ENCODE measurements around the gene CDCA3. TPM values are rescaled to one million over a fixed set of nuclear protein-coding genes. Genes with fewer than 3 reads are reported as not detected.

Gene CDCA3
- total and polyA plus RNA-seq, 2 experiments from 2014 or later = 47.4 to 75.6 TPM

DNA sequence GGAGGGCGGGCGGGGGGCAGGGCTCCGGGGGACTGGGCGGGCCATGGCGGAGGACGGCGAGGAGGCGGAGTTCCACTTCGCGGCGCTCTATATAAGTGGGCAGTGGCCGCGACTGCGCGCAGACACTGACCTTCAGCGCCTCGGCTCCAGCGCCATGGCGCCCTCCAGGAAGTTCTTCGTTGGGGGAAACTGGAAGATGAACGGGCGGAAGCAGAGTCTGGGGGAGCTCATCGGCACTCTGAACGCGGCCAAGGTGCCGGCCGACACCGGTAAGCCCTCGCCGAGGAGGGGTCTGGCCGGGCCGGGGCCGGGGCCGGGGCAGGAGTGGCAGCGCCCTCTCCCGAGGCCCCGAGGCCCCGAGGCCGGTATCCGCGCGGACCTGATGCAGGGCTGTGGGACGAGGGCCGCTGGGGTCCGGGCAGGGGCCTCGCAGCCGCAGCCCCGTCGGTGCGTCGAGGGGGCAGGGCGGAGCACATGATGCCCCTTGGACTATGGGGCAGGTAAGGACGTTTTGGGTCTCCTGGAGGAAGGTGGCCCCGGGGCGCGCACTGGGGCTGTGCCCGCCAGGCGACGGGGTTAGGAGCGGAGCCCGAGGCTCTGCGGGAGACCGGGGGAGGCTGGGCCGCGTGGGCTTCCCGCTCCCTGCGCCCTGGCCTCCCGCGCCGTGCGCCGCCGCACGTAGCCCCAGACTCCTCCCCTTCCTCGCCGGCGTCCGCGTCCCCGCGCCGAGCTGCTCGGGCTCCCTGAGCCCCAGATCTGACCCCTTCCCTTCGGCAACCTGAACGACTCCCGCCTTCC is 16.5 kb upstream of the CDCA3 start, which contains the start of gene TPI1:
Gene TPI1, plus strand, starts transcription at position 119 of the 798 bp plus-strand sequence. Its CDS starts 36 bp downstream, at position 155.
- peaks cover 32% of the 10 kb centered on the region for H4K20me1 ChIP-seq (replicated peaks; ENCODE audit: insufficient read depth)
- peaks cover 26% of the 10 kb centered on the region for H3K79me2 ChIP-seq (replicated peaks; ENCODE audit: insufficient read depth)
- H3F3A ChIP-seq (replicated peaks; ENCODE audit: low read depth) = peaks cover 58% of the 10 kb centered on the region
- Mint-ChIP-seq H3K27ac (peak within 1 kb of the TSS; percentile 95), H3K4me3 (peak within 1 kb of the TSS; percentile 94), H3K27me3 (ENCODE audit: insufficient read depth, low read depth, poor library complexity) (peaks cover 49% of the 10 kb centered on the region), H3K4me1 (peaks cover 54% of the 10 kb centered on the region), H3K36me3 (ENCODE audit: low read depth) (peaks cover 75% of the 10 kb centered on the region), H3K9me3 (no peaks in the 10 kb centered on the region; the same call in 1 of the 3 replicates)
- DNase-seq (ENCODE audit: low spot score) (peak; percentile 85), ATAC-seq (peak; percentile 47)
- H3K36me3 ChIP-seq (ENCODE audit: insufficient read depth) = peaks cover 22% of the 10 kb centered on the region
- TF ChIP-seq ZNF114 (CRISPR knock-in tag; IDR thresholded peaks at IDR 0.05) (no peak), POLR2AphosphoS5 (IDR thresholded peaks at IDR 0.05; ENCODE audit: low read depth) (peak; percentile 98), CREB1 (CRISPR knock-in tag; IDR thresholded peaks at IDR 0.05; ENCODE audit: low read depth) (0 out of 2 replicates have a peak, but pooled peaks have one; percentile 22)
- TF ChIP-seq, protein P1, sequence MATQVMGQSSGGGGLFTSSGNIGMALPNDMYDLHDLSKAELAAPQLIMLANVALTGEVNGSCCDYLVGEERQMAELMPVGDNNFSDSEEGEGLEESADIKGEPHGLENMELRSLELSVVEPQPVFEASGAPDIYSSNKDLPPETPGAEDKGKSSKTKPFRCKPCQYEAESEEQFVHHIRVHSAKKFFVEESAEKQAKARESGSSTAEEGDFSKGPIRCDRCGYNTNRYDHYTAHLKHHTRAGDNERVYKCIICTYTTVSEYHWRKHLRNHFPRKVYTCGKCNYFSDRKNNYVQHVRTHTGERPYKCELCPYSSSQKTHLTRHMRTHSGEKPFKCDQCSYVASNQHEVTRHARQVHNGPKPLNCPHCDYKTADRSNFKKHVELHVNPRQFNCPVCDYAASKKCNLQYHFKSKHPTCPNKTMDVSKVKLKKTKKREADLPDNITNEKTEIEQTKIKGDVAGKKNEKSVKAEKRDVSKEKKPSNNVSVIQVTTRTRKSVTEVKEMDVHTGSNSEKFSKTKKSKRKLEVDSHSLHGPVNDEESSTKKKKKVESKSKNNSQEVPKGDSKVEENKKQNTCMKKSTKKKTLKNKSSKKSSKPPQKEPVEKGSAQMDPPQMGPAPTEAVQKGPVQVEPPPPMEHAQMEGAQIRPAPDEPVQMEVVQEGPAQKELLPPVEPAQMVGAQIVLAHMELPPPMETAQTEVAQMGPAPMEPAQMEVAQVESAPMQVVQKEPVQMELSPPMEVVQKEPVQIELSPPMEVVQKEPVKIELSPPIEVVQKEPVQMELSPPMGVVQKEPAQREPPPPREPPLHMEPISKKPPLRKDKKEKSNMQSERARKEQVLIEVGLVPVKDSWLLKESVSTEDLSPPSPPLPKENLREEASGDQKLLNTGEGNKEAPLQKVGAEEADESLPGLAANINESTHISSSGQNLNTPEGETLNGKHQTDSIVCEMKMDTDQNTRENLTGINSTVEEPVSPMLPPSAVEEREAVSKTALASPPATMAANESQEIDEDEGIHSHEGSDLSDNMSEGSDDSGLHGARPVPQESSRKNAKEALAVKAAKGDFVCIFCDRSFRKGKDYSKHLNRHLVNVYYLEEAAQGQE (IDR thresholded peaks at IDR 0.05; ENCODE audit: unreplicated experiment) = peak; percentile 5
- peaks cover 50% of the 10 kb centered on the region for H3K4me1 ChIP-seq (ENCODE audit: insufficient read depth)
- H2AFZ ChIP-seq = peak within 1 kb of the TSS; percentile 83; the same call in 1 of the 2 replicates
- H3K9me2 ChIP-seq (ENCODE audit: insufficient read depth) = no peaks in the 10 kb centered on the region
- H3K4me2 ChIP-seq = peak within 1 kb of the TSS; percentile 100
- peak within 1 kb of the TSS; percentile 97 for H3K4me3 ChIP-seq
- no peaks in the 10 kb centered on the region for H3K27me3 ChIP-seq (ENCODE audit: insufficient read depth)
- peak within 1 kb of the TSS; percentile 85 for H3K27ac ChIP-seq (ENCODE audit: low read depth)

DNA sequence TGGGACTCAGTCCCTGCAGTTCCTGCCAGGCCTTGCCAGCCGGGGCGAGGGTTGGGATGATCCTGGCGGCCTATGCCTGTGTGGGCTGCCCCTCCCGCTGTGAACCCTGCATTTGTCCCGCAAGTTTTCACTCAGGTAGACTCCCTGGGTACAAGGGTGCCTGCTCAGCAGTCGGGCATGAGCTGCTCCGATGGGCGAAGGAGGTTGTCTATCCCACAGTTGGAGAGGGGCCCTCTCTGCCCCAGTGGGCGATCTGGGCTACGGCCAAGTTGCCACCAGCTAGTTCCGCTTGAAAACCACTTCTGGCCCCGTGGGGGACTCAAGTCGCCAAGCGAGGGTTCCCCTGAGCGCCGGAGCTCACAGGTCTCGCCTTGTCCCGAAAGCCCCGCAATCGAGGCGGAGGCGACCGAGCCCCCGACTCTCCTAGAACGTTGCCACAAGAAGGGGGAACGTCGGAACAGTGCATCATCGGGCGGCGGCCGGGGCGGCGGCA is 15.9 kb upstream of the CDCA3 start:
- Mint-ChIP-seq H3K9me3 (no peaks in the 10 kb centered on the region; the same call in 2 of the 3 replicates), H3K36me3 (ENCODE audit: low read depth) (peaks cover 78% of the 10 kb centered on the region), H3K27ac (0 out of 2 replicates have a peak overlapping the region, but pooled peaks have one; percentile 74), H3K27me3 (ENCODE audit: insufficient read depth, low read depth, poor library complexity) (peaks cover 43% of the 10 kb centered on the region), H3K4me3 (peak overlapping the region; percentile 94), H3K4me1 (peaks cover 50% of the 10 kb centered on the region)
- Histone ChIP-seq H3K27me3 (ENCODE audit: insufficient read depth) (no peaks in the 10 kb centered on the region), H3K36me3 (ENCODE audit: insufficient read depth) (peaks cover 23% of the 10 kb centered on the region), H3K79me2 (replicated peaks; ENCODE audit: insufficient read depth) (peaks cover 26% of the 10 kb centered on the region), H3K4me1 (ENCODE audit: insufficient read depth) (peaks cover 48% of the 10 kb centered on the region), H3K9me2 (ENCODE audit: insufficient read depth) (no peaks in the 10 kb centered on the region), H4K20me1 (replicated peaks; ENCODE audit: insufficient read depth) (peaks cover 31% of the 10 kb centered on the region), H3K27ac (ENCODE audit: low read depth) (peak overlapping the region; percentile 83; the same call in 1 of the 2 replicates), H3F3A (replicated peaks; ENCODE audit: low read depth) (peaks cover 54% of the 10 kb centered on the region), H2AFZ (peak overlapping the region; percentile 83; the same call in 1 of the 2 replicates), H3K4me3 (peak overlapping the region; percentile 97), H3K4me2 (peak overlapping the region; percentile 100)
- DNase-seq (ENCODE audit: low spot score) (no peak), ATAC-seq (peak; percentile 5)
- no peak for TF ChIP-seq STAT1 (IDR thresholded peaks at IDR 0.05; ENCODE audit: unreplicated experiment)
- TF ChIP-seq, protein P2, sequence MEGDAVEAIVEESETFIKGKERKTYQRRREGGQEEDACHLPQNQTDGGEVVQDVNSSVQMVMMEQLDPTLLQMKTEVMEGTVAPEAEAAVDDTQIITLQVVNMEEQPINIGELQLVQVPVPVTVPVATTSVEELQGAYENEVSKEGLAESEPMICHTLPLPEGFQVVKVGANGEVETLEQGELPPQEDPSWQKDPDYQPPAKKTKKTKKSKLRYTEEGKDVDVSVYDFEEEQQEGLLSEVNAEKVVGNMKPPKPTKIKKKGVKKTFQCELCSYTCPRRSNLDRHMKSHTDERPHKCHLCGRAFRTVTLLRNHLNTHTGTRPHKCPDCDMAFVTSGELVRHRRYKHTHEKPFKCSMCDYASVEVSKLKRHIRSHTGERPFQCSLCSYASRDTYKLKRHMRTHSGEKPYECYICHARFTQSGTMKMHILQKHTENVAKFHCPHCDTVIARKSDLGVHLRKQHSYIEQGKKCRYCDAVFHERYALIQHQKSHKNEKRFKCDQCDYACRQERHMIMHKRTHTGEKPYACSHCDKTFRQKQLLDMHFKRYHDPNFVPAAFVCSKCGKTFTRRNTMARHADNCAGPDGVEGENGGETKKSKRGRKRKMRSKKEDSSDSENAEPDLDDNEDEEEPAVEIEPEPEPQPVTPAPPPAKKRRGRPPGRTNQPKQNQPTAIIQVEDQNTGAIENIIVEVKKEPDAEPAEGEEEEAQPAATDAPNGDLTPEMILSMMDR (conservative IDR thresholded peaks at IDR 0.05; ENCODE audit: low read depth in 2 of 2) = no peak
- TF ChIP-seq, protein P1 (IDR thresholded peaks at IDR 0.05; ENCODE audit: unreplicated experiment) = no peak
- TF ChIP-seq POLR2AphosphoS5 (IDR thresholded peaks at IDR 0.05; ENCODE audit: low read depth) = no peak
- TF ChIP-seq EZH2phosphoT487 (IDR thresholded peaks at IDR 0.05; ENCODE audit: unreplicated experiment) = no peak
- no peak for TF ChIP-seq NANOG (IDR thresholded peaks at IDR 0.05; ENCODE audit: borderline replicate concordance)
- no peak for TF ChIP-seq JUNB (IDR thresholded peaks at IDR 0.05; ENCODE audit: unreplicated experiment)
- TF ChIP-seq ZNF114 (CRISPR knock-in tag; IDR thresholded peaks at IDR 0.05) = no peak

Measured in GM23338 (cell line).